GM19372 (cell line): Measurements from ENCODE around the gene HCRT.
"Not testable (repeated sequence)": the region's sequence is repeated elsewhere in the genome, so short reads cannot be mapped to it uniquely, and the experiment has no call there.

ENCODE experiments used
- ATAC-seq: cut with Tn5 transposase; IDR thresholded peaks from one replicate; pipeline ENCODE4 v1.9.1; 2021; ENCODE audit warnings: mild to moderate bottlenecking, low read depth, moderate library complexity; ENCODE audit not compliant: unreplicated experiment

The HCRT gene

DNA sequence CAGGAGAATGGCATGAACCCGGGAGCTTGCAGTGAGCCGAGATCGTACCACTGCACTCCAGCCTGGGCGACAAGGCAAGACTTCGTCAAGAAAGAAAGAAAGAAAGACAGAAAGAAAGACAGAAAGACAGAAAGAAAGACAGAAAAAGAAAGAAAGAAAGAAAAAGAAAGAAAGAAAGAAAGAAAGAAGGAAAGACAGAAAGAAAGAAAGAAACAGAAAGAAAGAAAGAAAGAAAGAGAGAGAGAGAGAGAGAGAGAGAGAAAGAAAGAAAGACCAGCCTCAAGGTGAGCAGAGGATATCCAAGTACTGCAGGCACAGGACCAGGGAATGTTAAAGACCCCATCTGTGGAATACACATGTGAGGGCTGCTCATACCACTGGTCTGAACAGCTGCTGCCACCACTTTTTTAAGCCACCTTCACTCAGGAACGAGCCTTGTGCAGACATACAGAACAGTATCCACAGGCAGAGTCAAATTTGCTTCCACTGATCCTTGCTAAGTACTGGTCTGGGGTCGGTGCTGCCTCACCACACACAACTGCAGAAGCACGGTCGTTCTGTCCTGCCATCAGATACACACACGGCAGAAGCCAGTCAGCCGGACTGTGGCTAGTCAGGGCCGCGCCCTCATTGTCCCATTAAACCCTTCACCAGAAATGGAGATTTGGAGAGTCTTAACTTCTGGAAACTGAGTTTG, 38.2 kb downstream of the HCRT start:
- ATAC-seq: no peak

GRCh38 chr17:42143138-42143537, 42.1 kb downstream of the HCRT start:
- ATAC-seq: not testable (repeated sequence)

DNA sequence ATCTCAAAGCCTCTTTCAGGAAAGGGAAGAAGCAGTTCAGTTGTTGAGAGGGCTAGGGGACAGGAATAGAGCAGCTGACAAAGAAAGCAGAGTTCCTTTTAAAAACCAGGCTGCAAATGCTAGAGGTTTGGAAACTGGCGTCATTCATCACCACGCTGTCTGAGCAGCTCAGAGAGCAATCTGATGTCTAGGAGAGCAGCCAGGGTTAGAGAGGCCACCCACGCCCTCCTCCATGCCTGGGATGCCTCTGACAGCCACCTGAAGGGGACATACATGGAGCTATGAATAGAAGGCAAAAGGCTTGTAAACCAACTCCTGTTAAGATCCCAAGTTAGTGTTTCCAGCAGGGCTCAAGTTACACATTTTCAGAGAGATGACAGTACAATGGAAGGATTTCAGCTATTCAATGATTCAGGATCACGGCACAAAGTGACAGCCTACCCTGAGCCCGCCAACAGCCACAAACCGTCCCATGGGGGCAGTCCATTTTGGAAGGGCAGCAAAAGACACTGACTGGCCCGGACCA, 42.8 kb downstream of the HCRT start:
- ATAC-seq: no peak

GRCh38 chr17:42141382-42141781, 43.9 kb downstream of the HCRT start:
- ATAC-seq: no peak

GRCh38 chr17:42140690-42141089, 44.6 kb downstream of the HCRT start:
- ATAC-seq: not testable (repeated sequence)

- ATAC-seq: no peak
Measured at GRCh38 chr17:42138749-42139492, 46.3 kb downstream of the HCRT start.

DNA sequence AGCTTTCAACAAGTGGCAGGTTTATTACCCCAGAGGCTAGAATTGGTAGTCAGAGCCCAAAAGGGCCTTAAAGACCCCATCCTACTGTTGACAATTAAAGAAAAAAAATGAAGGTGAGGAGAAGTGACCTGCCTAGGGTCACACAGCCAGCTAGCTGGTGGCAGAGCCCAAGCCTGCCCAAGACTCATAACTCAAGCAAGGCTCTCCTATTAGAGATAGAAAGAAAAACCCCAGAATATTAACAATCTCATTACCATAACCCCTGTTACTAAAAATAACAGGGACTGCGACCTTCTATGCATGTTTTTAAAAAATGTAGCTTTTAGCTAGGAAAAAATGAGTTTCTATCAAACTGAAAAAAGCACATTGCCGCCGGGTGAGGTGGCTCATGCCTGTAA, 48.6 kb downstream of the HCRT start:
- ATAC-seq: no peak

DNA sequence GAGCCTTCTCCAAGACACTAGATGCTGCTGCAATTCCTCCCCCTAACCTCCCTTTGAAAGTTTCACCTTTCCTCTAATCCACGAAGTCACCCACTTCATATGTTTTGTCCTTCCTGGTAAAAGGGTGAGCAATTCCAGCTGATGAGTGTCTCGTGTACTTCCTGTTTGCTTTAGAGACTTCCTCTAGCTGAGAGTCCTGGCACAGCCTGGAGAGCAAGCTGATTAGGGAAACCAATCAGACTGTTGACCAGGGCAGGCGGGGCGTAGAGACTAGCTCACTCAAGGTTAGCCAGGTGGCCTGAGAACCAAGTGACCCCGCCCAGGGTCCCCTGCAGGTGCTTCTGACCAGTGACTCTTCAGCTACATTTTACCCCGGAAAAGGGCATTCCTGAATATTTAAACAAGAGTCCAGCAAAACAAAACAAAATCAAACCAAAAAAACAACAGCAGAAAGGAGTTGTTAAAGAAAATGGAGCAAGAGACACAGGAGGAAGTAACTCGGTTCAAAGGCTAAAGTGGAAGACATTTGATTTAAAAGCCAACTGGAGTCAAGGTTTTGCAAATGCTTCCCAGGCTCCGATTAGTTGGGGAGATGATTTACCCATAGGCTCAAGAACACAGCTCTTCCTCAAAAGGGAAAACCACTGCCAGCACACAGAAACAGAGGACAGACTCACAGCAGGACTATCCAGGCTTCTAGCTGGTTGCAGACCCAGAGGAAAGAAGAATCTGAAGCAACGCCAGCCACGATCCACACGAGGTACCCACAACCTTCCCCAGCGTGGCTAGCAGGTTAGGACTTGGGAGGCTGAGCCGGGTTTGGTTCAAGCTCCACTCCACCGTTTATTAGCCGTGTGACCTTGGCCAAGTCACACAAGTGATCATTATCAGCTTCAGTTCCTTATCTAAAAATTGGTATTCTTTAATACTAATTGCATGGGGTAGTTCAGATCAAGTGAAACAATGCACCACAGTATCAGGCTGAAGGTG, 49.3 kb downstream of the HCRT start:
- ATAC-seq: no peak

GRCh38 chr17:42135151-42135550, 50.1 kb downstream of the HCRT start:
- ATAC-seq: no peak
